IPS-NIHi7 (cell line): Measurements from ENCODE around the gene LIG1.
"Not testable (repeated sequence)": the region's sequence is repeated elsewhere in the genome, so short reads cannot be mapped to it uniquely, and the experiment has no call there.

Experiments
- DNase-seq: peaks from one replicate; pipeline ENCODE4 v3.0.0; 2012; ENCODE audit warnings: mixed read lengths; ENCODE audit errors: extremely low spot score

The LIG1 gene

GRCh38 chr19:48085076-48085475 lies 85.1 kb downstream of the LIG1 start:
- no peak for DNase-seq

- DNase-seq = no peak
Observed at GRCh38 chr19:48081106-48081505, 89.0 kb downstream of the LIG1 start.

- DNase-seq = not testable (repeated sequence)
Observed at GRCh38 chr19:48070177-48070769, 99.9 kb downstream of the LIG1 start.

- peak; percentile 69 for DNase-seq
Observed at GRCh38 chr19:48069435-48069834, 100.7 kb downstream of the LIG1 start.
